Activated naive CD8-positive, alpha-beta T cell treated with anti-CD3 and anti-CD28 coated beads, Interleukin-2, amount 50 U/mL, for 24 hours (primary cell): Measurements from ENCODE around the gene ZNF117.
A peak's percentile ranks its signal among the peaks of the same experiment; 100 is the strongest.
"Not testable (repeated sequence)": the region's sequence is repeated elsewhere in the genome, so short reads cannot be mapped to it uniquely, and the experiment has no call there.

Experiments
- ATAC-seq: fragments of 150-1000 bp; cut with Tn5 transposase; one replicate; pipeline ENCODE4 v1.10.0; 2021
- DNase-seq: peaks from one replicate; pipeline ENCODE4 v3.0.0; 2021
- H3K27ac Mint-ChIP-seq: one replicate; pipeline ENCODE4 v1.8.0; 2021; ENCODE audit warnings: mild to moderate bottlenecking, mixed read lengths
- H3K27me3 Mint-ChIP-seq: one replicate; pipeline ENCODE4 v1.8.0; 2021; ENCODE audit warnings: mixed read lengths
- H3K36me3 Mint-ChIP-seq: one replicate; pipeline ENCODE4 v1.8.0; 2021; ENCODE audit warnings: low read depth, mixed read lengths
- H3K4me1 Mint-ChIP-seq: one replicate; pipeline ENCODE4 v1.8.0; 2021; ENCODE audit warnings: mixed read lengths
- H3K4me3 Mint-ChIP-seq: one replicate; pipeline ENCODE4 v1.8.0; 2021; ENCODE audit warnings: mild to moderate bottlenecking, moderate library complexity, mixed read lengths
- H3K9me3 Mint-ChIP-seq: one replicate; pipeline ENCODE4 v1.8.0; 2021; ENCODE audit warnings: mixed read lengths

ZNF117 gene

GRCh38 chr7:64990936-64991335, at the start of gene ZNF117:
TSS of gene ZNF117 (minus strand) at chr7:64991036.
- H3K4me3 Mint-ChIP-seq = no peak within 1 kb of the TSS
- H3K27ac Mint-ChIP-seq = no peak within 1 kb of the TSS
- peaks cover 52% of the 10 kb centered on the region for H3K36me3 Mint-ChIP-seq
- no peaks in the 10 kb centered on the region for H3K4me1 Mint-ChIP-seq
- no peak for ATAC-seq
- H3K27me3 Mint-ChIP-seq = no peaks in the 10 kb centered on the region
- H3K9me3 Mint-ChIP-seq = peaks cover 78% of the 10 kb centered on the region
- DNase-seq = no peak

DNA sequence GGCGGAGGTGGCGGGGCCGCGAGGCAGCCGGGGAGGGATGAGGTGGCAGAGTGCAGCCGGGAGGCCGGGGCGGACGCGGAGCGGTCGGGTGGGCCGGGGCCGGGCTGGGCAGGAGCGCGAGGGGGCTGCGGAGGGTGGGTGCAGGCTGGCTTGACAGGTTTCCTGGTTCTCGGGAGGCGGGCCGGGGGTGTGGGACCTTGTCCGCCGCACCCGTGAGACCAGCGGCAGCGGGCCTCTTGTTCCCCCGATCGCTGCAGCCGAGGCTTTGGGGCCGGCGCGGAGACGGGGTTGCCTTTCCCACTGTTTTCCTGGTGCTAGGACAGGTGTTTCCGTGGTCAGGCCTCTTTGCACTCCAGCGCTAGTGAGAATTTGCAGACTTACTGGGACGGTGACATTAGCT, 47.9 kb upstream of the ZNF117 start:
- peak; percentile 33 for DNase-seq
- ATAC-seq = peak; percentile 9
- H3K9me3 Mint-ChIP-seq, H3K36me3 Mint-ChIP-seq, H3K27me3 Mint-ChIP-seq: not testable (repeated sequence)
- peaks cover 18% of the 10 kb centered on the region for H3K4me1 Mint-ChIP-seq
- H3K4me3 Mint-ChIP-seq = peak overlapping the region; percentile 85
- peak overlapping the region; percentile 73 for H3K27ac Mint-ChIP-seq

- Mint-ChIP-seq H3K27ac (peak overlapping the region; percentile 62), H3K9me3 (peaks cover 3% of the 10 kb centered on the region), H3K36me3 (no peaks in the 10 kb centered on the region), H3K27me3 (no peaks in the 10 kb centered on the region), H3K4me3 (peak overlapping the region; percentile 73), H3K4me1 (peaks cover 18% of the 10 kb centered on the region)
- DNase-seq (peak; percentile 90), ATAC-seq (peak; percentile 92)
These were observed 47.2 kb upstream of the ZNF117 start for GRCh38 chr7:65037740-65038688.

DNA sequence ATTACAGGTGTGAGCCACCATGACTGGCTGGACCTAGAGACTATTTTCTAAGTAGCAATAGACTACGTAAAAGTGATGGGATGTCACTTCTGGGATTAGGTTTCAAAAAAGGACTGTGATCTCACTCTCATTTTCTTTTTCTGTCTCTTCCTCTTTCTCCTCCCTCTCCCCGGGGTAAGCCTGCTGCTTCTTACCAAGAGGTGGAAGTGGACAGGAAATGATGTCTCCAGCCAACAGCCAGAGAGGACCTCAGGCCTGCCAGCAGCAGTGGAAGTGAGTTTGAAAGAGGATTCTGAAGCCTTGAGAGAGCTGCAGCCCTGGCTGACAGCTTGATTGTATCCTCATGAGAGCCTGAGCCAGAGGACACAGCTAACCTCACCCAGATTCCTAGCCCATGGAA, 45.7 kb upstream of the ZNF117 start:
- not testable (repeated sequence) for DNase-seq, H3K27ac Mint-ChIP-seq, ATAC-seq, H3K4me3 Mint-ChIP-seq, H3K36me3 Mint-ChIP-seq, H3K9me3 Mint-ChIP-seq, H3K27me3 Mint-ChIP-seq
- peaks cover 17% of the 10 kb centered on the region for H3K4me1 Mint-ChIP-seq

DNA sequence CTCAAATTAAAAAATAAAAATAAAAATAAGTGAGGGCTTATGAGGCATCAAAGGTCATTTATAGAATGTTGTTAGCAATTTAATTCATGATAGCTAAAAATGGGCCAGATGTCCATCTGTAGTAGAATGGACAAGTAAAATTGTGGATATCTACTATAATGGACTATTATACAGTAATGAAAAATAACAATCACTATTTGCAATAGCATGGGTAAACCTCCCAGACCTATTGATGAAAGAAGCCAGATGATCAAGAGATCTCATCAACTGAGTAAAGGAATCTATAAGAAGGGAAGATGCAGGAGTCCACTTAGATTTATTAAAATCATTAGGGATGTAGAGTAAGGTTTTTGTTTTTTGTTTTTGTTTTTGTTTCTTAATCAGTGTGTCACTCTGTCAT, 44.6 kb upstream of the ZNF117 start:
- H3K27ac Mint-ChIP-seq, ATAC-seq, H3K9me3 Mint-ChIP-seq, H3K27me3 Mint-ChIP-seq, H3K4me3 Mint-ChIP-seq, H3K36me3 Mint-ChIP-seq, DNase-seq: not testable (repeated sequence)
- peaks cover 17% of the 10 kb centered on the region for H3K4me1 Mint-ChIP-seq

- not testable (repeated sequence) for H3K27ac Mint-ChIP-seq, H3K27me3 Mint-ChIP-seq, DNase-seq, ATAC-seq, H3K9me3 Mint-ChIP-seq, H3K36me3 Mint-ChIP-seq, H3K4me1 Mint-ChIP-seq, H3K4me3 Mint-ChIP-seq
These were observed 43.4 kb upstream of the ZNF117 start for GRCh38 chr7:65034120-65034782.

- H3K9me3 Mint-ChIP-seq, H3K36me3 Mint-ChIP-seq, H3K4me1 Mint-ChIP-seq, H3K27ac Mint-ChIP-seq, ATAC-seq, H3K27me3 Mint-ChIP-seq, DNase-seq, H3K4me3 Mint-ChIP-seq: not testable (repeated sequence)
These were observed 42.6 kb upstream of the ZNF117 start for GRCh38 chr7:65033391-65033790.

GRCh38 chr7:65025023-65025422, 34.2 kb upstream of the ZNF117 start:
- not testable (repeated sequence) for DNase-seq, H3K9me3 Mint-ChIP-seq, H3K27ac Mint-ChIP-seq, H3K4me3 Mint-ChIP-seq, ATAC-seq, H3K36me3 Mint-ChIP-seq, H3K4me1 Mint-ChIP-seq, H3K27me3 Mint-ChIP-seq

GRCh38 chr7:65020978-65021377, 30.1 kb upstream of the ZNF117 start:
- not testable (repeated sequence) for H3K4me1 Mint-ChIP-seq, DNase-seq, H3K27me3 Mint-ChIP-seq, H3K36me3 Mint-ChIP-seq, H3K27ac Mint-ChIP-seq, ATAC-seq, H3K9me3 Mint-ChIP-seq, H3K4me3 Mint-ChIP-seq

DNA sequence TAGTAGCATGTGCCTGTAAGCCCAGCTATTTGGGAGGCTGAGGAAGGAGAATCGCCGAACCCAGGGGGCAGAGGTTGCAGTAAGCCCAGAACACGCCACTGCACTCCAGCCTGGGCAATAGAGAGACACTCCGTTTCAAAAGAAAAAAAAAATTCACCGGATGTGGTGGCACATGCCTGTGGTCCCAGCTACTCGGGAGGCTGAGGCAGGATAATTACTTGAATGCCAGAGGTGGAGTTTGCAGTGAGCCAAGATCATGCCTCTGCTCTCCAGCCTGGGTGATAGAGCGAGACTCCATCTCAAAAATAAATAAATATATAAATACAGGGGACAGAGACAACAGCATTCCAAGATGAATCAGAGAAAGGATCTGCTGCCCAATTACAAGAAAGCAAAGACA, 19.0 kb upstream of the ZNF117 start:
- H3K9me3 Mint-ChIP-seq, H3K36me3 Mint-ChIP-seq, ATAC-seq, H3K27me3 Mint-ChIP-seq, H3K4me3 Mint-ChIP-seq, H3K27ac Mint-ChIP-seq, DNase-seq: not testable (repeated sequence)
- H3K4me1 Mint-ChIP-seq = peaks cover 20% of the 10 kb centered on the region

DNA sequence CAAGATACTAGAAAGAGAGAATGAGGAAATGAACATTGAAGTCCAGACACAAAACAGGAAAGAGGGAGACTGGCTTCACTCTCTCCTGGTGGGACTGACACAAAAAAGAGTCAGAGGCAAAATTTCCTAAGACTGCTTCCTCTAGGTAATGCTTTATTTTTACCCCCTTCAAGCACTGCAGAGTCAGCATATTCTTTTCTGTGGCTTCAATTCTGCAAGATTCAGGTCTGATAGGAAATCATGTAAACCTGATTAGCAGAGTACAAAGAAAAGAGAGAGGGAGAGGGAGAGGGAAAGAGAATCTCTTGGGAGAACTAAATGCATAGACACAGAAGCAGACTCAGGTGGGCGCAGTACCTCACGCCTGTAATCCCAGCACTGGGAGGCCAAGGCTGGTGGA, 18.6 kb upstream of the ZNF117 start:
- Mint-ChIP-seq H3K4me1 (peaks cover 24% of the 10 kb centered on the region), H3K36me3 (peaks cover 14% of the 10 kb centered on the region)
- not testable (repeated sequence) for H3K4me3 Mint-ChIP-seq, H3K27me3 Mint-ChIP-seq, DNase-seq, H3K27ac Mint-ChIP-seq, H3K9me3 Mint-ChIP-seq, ATAC-seq

DNA sequence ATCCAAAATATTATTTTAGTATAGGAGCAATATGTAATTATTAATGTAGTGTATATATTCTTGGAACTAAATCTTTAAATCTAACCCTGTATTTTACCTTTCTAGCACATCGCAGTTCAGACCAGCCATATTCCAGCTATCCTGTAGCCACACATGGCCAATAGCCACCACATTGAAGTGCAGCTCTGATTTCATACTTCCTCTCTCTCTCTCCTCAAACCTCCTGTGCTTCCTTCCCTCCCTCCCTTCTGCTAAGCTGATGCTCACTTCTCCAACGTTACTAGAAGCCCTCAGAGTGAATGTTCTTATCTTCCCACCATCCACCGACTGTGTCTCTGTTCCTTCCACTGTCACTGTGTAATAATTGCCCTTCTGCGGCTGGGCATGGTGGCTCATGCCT, 16.2 kb upstream of the ZNF117 start:
- not testable (repeated sequence) for ATAC-seq, DNase-seq
- peak overlapping the region; percentile 96 for H3K27ac Mint-ChIP-seq

GRCh38 chr7:65006094-65006992, 15.5 kb upstream of the ZNF117 start, which contains the start of gene ERV3-1:
TSS of gene ERV3-1 (minus strand) at chr7:65006687. CDS start at chr7:64993026, 13,661 bp downstream.
- DNase-seq (peak; percentile 88), ATAC-seq (peak; percentile 100)
- no peaks in the 10 kb centered on the region for H3K27me3 Mint-ChIP-seq
- H3K4me1 Mint-ChIP-seq = peaks cover 40% of the 10 kb centered on the region
- H3K9me3 Mint-ChIP-seq = peaks cover 26% of the 10 kb centered on the region
- peaks cover 42% of the 10 kb centered on the region for H3K36me3 Mint-ChIP-seq
- peak within 1 kb of the TSS; percentile 96 for H3K27ac Mint-ChIP-seq
- H3K4me3 Mint-ChIP-seq = peak within 1 kb of the TSS; percentile 93

More for the DNA sequence above, 16.2 kb upstream of the ZNF117 start:
- peaks cover 34% of the 10 kb centered on the region for H3K4me1 Mint-ChIP-seq
- H3K36me3 Mint-ChIP-seq = peaks cover 35% of the 10 kb centered on the region
- H3K9me3 Mint-ChIP-seq = peaks cover 19% of the 10 kb centered on the region
- not testable (repeated sequence) for H3K27me3 Mint-ChIP-seq
- H3K4me3 Mint-ChIP-seq = peak overlapping the region; percentile 93

DNA sequence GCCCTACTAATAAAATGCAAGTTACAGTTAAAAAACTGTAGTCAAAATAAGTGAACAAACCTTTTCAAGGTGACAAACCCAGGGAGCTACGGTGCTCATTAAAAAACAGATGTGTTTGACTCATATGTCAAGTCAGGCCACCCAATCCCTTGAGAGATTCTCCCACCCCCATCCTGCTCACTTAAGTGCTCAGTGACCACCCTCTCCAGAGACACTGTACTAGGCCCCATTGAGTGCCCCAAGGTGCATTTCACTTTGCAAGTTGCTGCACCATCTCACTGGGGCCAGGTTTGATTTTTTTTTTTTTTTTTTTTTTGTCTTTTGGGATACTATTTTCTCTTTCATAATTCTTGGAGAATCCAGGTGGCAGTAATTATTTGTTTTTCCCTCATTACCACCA, 13.7 kb upstream of the ZNF117 start:
- ATAC-seq (no peak), DNase-seq (no peak)
- H3K4me3 Mint-ChIP-seq = no peak overlapping the region
- H3K9me3 Mint-ChIP-seq = peaks cover 38% of the 10 kb centered on the region
- peaks cover 47% of the 10 kb centered on the region for H3K4me1 Mint-ChIP-seq
- H3K27me3 Mint-ChIP-seq = no peaks in the 10 kb centered on the region
- no peak overlapping the region for H3K27ac Mint-ChIP-seq
- H3K36me3 Mint-ChIP-seq = peaks cover 55% of the 10 kb centered on the region
